NCI-H1092 (cell line): ENCODE data around the gene PDXDC1.
"Not testable (repeated sequence)": the region's sequence is repeated elsewhere in the genome, so short reads cannot be mapped to it uniquely, and the experiment has no call there.

Source experiments
- DNase-seq: peaks from one replicate; lab custom pipeline; 2025; lab: John Stamatoyannopoulos, UW

The PDXDC1 gene

GRCh38 chr16:15160571-15160970 lies 185.7 kb downstream of the PDXDC1 start:
- DNase-seq = not testable (repeated sequence)

GRCh38 chr16:15163055-15163454 lies 188.2 kb downstream of the PDXDC1 start:
- not testable (repeated sequence) for DNase-seq

GRCh38 chr16:15166177-15166576 lies 191.4 kb downstream of the PDXDC1 start:
- DNase-seq = not testable (repeated sequence)

GRCh38 chr16:15168303-15168702 lies 193.5 kb downstream of the PDXDC1 start:
- not testable (repeated sequence) for DNase-seq

- not testable (repeated sequence) for DNase-seq
Measured at GRCh38 chr16:15168953-15169652, 194.3 kb downstream of the PDXDC1 start.

- DNase-seq = not testable (repeated sequence)
Measured at GRCh38 chr16:15179909-15180308, 205.1 kb downstream of the PDXDC1 start.

- not testable (repeated sequence) for DNase-seq
Measured at GRCh38 chr16:15180946-15181345, 206.1 kb downstream of the PDXDC1 start.

GRCh38 chr16:15184000-15184399 lies 209.2 kb downstream of the PDXDC1 start:
- not testable (repeated sequence) for DNase-seq
